ENCODE data around the gene DVL2.

DVL2 gene

DNA sequence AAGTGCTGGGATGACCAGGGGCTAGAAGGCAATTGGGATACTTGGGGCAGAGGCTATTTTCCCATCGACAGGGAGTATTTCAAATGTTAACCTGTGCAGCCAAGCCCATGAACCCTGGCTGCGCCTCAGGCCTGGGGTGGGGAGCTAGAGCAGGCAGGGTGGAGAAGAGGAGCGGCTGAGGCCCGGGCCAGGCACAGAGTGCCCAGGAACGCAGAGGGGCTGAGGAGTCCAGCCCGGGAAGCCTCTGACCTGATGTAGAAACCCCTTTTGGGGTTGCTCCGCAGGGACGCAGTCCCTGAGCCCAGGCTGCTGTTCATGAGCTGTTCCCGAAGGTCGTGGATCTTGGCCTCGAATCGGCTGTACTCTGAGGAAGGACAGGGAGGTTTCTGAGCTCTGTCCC is 38.3 kb downstream of the DVL2 start:
- Histone ChIP-seq H3K9ac (ENCODE audit: low read length) (no peak overlapping the region), H3K9me2 (replicated peaks; ENCODE audit: insufficient read depth, low read length) (no peaks in the 10 kb centered on the region), H3K9me3 (ENCODE audit: insufficient read depth, low read length) (no peaks in the 10 kb centered on the region), H3K36me3 (ENCODE audit: low read length) (no peaks in the 10 kb centered on the region), H3K27me3 (ENCODE audit: low read length) (no peaks in the 10 kb centered on the region), H3K4me2 (ENCODE audit: low read depth, low read length, poor library complexity, severe bottlenecking) (no peak overlapping the region), H3K27ac (ENCODE audit: low read depth, low read length) (no peak overlapping the region), H4K20me1 (ENCODE audit: low read depth, low read length) (no peaks in the 10 kb centered on the region), H3F3A (ENCODE audit: insufficient read depth) (no peaks in the 10 kb centered on the region), H2AFZ (ENCODE audit: low read depth, low read length, severe bottlenecking) (no peak overlapping the region), H3K79me2 (ENCODE audit: insufficient read depth, low read length) (no peaks in the 10 kb centered on the region), H3K4me3 (ENCODE audit: insufficient read depth, low read length, poor library complexity, severe bottlenecking) (no peak overlapping the region)
- TF ChIP-seq, protein P1, sequence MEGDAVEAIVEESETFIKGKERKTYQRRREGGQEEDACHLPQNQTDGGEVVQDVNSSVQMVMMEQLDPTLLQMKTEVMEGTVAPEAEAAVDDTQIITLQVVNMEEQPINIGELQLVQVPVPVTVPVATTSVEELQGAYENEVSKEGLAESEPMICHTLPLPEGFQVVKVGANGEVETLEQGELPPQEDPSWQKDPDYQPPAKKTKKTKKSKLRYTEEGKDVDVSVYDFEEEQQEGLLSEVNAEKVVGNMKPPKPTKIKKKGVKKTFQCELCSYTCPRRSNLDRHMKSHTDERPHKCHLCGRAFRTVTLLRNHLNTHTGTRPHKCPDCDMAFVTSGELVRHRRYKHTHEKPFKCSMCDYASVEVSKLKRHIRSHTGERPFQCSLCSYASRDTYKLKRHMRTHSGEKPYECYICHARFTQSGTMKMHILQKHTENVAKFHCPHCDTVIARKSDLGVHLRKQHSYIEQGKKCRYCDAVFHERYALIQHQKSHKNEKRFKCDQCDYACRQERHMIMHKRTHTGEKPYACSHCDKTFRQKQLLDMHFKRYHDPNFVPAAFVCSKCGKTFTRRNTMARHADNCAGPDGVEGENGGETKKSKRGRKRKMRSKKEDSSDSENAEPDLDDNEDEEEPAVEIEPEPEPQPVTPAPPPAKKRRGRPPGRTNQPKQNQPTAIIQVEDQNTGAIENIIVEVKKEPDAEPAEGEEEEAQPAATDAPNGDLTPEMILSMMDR (IDR thresholded peaks at IDR 0.05; ENCODE audit: insufficient read depth, low read length, poor library complexity, severe bottlenecking), result no peak
- TF ChIP-seq EZH2phosphoT487 (conservative IDR thresholded peaks at IDR 0.05; ENCODE audit: low read length), result no peak

DNA sequence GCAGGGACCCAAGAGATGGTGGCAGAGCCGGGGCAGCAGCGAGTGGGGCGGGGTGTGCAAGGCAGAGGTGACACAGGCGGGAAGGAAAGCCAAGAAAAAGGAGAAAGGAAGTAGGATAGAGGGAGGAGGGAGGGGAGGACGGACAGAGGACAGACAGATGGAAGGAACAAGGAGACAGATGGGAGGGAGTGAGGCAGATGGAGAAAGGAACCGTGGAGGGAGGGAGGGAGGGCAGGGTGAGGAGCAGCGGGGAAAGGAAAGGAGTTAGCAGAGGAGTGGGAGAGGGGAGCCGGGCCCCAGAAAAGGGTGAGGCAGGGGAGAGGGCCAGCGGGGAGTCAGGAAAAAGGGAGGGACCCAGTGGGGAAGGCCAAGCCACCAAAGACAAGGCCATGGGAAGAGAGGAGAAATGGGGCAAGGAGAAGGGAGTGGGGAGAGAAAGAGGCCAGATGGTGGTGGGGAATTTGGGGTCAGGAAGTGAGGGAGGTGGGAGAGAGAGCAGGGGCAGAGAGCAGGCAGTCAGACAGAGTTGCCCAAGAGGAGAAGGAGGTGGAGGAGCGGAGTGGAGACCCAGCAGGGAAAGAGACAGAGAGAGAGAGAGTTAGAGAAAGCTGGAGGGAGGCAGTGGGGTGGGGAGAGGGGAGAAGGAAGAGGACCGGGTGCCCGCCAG is 41.9 kb downstream of the DVL2 start:
- Histone ChIP-seq H3K9me2 (replicated peaks; ENCODE audit: insufficient read depth, low read length) (no peaks in the 10 kb centered on the region), H3F3A (ENCODE audit: insufficient read depth) (no peaks in the 10 kb centered on the region), H3K27me3 (ENCODE audit: low read length) (no peaks in the 10 kb centered on the region), H3K27ac (ENCODE audit: low read depth, low read length) (no peak overlapping the region), H3K4me2 (ENCODE audit: low read depth, low read length, poor library complexity, severe bottlenecking) (no peak overlapping the region), H3K4me3 (ENCODE audit: insufficient read depth, low read length, poor library complexity, severe bottlenecking) (no peak overlapping the region), H3K9ac (ENCODE audit: low read length) (no peak overlapping the region), H3K36me3 (ENCODE audit: low read length) (no peaks in the 10 kb centered on the region), H4K20me1 (ENCODE audit: low read depth, low read length) (no peaks in the 10 kb centered on the region), H2AFZ (ENCODE audit: low read depth, low read length, severe bottlenecking) (no peak overlapping the region), H3K9me3 (ENCODE audit: insufficient read depth, low read length) (no peaks in the 10 kb centered on the region), H3K79me2 (ENCODE audit: insufficient read depth, low read length) (no peaks in the 10 kb centered on the region)
- TF ChIP-seq EZH2phosphoT487 (conservative IDR thresholded peaks at IDR 0.05; ENCODE audit: low read length), result no peak
- TF ChIP-seq, protein P1 (IDR thresholded peaks at IDR 0.05; ENCODE audit: insufficient read depth, low read length, poor library complexity, severe bottlenecking), result no peak

DNA sequence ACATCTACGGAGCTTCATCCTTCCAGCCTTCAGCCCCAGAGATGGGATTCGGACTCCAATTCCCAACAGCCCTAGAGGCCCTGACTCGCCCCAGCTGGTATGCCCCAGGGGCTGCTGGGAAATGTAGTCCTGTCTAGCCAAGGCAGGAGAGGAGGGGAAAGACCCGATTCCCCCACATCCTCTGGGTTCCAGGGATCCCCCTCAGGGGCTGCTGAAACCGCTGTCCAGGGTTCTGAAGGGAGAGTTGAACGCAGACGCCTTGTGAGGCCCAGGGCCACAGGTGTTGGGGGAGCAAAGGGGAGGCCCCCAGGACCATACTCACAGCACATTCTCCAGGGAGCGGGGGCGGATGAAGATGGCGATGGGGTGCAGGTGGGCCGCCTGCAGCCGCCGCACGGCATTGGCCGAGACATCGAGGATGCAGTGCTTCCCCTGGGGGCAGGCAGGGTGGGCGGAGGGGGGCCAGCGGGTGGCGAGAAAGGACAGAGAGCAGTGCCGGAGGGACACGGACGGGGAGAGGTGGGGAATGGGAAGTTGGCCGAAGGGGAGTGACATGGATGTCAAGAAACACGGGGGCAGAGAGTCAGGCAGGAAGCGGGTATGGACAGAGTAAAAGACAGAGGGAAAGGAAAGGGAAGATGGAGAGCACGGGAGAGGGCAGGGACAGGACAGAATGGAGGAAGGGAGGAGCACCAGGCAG is 42.6 kb downstream of the DVL2 start:
- H4K20me1 ChIP-seq (ENCODE audit: low read depth, low read length), result no peaks in the 10 kb centered on the region
- no peaks in the 10 kb centered on the region for H3K9me2 ChIP-seq (replicated peaks; ENCODE audit: insufficient read depth, low read length)
- no peak overlapping the region for H3K4me2 ChIP-seq (ENCODE audit: low read depth, low read length, poor library complexity, severe bottlenecking)
- no peak overlapping the region for H2AFZ ChIP-seq (ENCODE audit: low read depth, low read length, severe bottlenecking)
- no peak overlapping the region for H3K9ac ChIP-seq (ENCODE audit: low read length)
- H3K79me2 ChIP-seq (ENCODE audit: insufficient read depth, low read length), result no peaks in the 10 kb centered on the region
- H3F3A ChIP-seq (ENCODE audit: insufficient read depth), result no peaks in the 10 kb centered on the region
- H3K27ac ChIP-seq (ENCODE audit: low read depth, low read length), result no peak overlapping the region
- H3K36me3 ChIP-seq (ENCODE audit: low read length), result no peaks in the 10 kb centered on the region
- H3K27me3 ChIP-seq (ENCODE audit: low read length), result no peaks in the 10 kb centered on the region
- no peaks in the 10 kb centered on the region for H3K9me3 ChIP-seq (ENCODE audit: insufficient read depth, low read length)
- TF ChIP-seq, protein P1 (IDR thresholded peaks at IDR 0.05; ENCODE audit: insufficient read depth, low read length, poor library complexity, severe bottlenecking), result no peak
- TF ChIP-seq EZH2phosphoT487 (conservative IDR thresholded peaks at IDR 0.05; ENCODE audit: low read length), result no peak
- H3K4me3 ChIP-seq (ENCODE audit: insufficient read depth, low read length, poor library complexity, severe bottlenecking), result no peak overlapping the region
